ENCODE data around the gene NOP16.

The NOP16 gene

GRCh38 chr5:176361437-176362232, 26.8 kb downstream of the NOP16 start, which contains the start of gene KIAA1191:
KIAA1191 (minus strand) TSS chr5:176361764; CDS start chr5:176359508, 2,256 bp downstream.
- POLR2A ChIA-PET, result interaction anchor here (0.6 to 3.7 kb wide), 8 partner anchors 8 to 195 kb away, joined by 3 to 22 read pairs (median 4); partner anchors contain the start of genes CLTB, HIGD2A and NOP16
- CTCF ChIA-PET, result interaction anchor here (1.7 kb wide), 1 partner anchor 176 kb away, joined by 4 read pairs; no protein-coding TSS in a partner anchor
- TF ChIP-seq TARDBP (IDR thresholded peaks at IDR 0.05) (peak; percentile 71; the same call in 1 of the 2 replicates), ARNT (IDR thresholded peaks at IDR 0.05) (no peak), HDGF (IDR thresholded peaks at IDR 0.05; ENCODE audit: borderline replicate concordance) (no peak), ELF4 (IDR thresholded peaks at IDR 0.05) (peak; percentile 62), ZNF384 (IDR thresholded peaks at IDR 0.05) (no peak), L3MBTL2 (conservative IDR thresholded peaks at IDR 0.05) (0 out of 2 replicates have a peak, but pooled peaks have one; percentile 38), SUZ12 (IDR thresholded peaks at IDR 0.05) (no peak), NFRKB (IDR thresholded peaks at IDR 0.05) (no peak)
- TF ChIP-seq, protein P1, sequence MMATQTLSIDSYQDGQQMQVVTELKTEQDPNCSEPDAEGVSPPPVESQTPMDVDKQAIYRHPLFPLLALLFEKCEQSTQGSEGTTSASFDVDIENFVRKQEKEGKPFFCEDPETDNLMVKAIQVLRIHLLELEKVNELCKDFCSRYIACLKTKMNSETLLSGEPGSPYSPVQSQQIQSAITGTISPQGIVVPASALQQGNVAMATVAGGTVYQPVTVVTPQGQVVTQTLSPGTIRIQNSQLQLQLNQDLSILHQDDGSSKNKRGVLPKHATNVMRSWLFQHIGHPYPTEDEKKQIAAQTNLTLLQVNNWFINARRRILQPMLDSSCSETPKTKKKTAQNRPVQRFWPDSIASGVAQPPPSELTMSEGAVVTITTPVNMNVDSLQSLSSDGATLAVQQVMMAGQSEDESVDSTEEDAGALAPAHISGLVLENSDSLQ (IDR thresholded peaks at IDR 0.05), result no peak
- DNase-seq (ENCODE audit: extremely low spot score), result peak; percentile 95

DNA sequence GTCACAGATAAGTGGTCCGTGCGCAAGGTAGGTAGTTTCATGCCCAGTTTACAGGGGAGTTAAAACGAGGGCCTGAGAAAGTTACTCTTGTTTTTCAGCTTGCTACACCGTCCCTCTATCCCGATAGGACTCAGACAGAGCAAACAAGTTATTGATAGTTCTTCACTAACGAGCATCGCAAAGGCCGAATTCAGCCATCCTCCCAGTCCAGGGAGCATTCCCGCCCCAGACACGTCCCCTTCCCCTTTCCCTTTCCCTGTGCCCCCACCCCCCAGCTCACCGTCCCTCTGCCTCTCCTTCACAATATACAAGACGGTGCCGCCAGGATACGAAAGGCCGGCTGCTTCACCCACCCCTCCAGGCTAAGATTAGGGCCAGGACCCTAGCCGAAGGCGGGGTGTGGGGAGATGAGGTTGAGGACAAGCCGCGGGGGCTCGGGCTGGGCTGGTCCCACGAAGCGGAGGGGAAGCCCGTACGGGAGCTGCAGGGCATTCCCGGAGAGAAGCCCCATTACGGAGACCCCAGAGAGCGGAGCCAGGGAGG, 27.4 kb downstream of the NOP16 start:
- DNase-seq (ENCODE audit: extremely low spot score), result peak; percentile 44
- ChIA-PET POLR2A (interaction anchor here (0.7 to 3.7 kb wide), 8 partner anchors 8 to 183 kb away, joined by 3 to 22 read pairs (median 6); partner anchors contain the start of genes CLTB, HIGD2A and NOP16), CTCF (interaction anchor here (1.7 kb wide), 1 partner anchor 177 kb away, joined by 4 read pairs; no protein-coding TSS in a partner anchor)
- no peak for TF ChIP-seq FOXA1 (IDR thresholded peaks at IDR 0.05)
- no peak for TF ChIP-seq ELF4 (IDR thresholded peaks at IDR 0.05)
- no peak for TF ChIP-seq LEF1 (IDR thresholded peaks at IDR 0.05; ENCODE audit: borderline replicate concordance)
- TF ChIP-seq TARDBP (IDR thresholded peaks at IDR 0.05), result no peak
- no peak for TF ChIP-seq NFRKB (IDR thresholded peaks at IDR 0.05)
- TF ChIP-seq CTBP1 (IDR thresholded peaks at IDR 0.05; ENCODE audit: borderline replicate concordance), result no peak
- TF ChIP-seq BHLHE40 (IDR thresholded peaks at IDR 0.05; ENCODE audit: borderline replicate concordance), result no peak
- no peak for TF ChIP-seq FOXK2 (IDR thresholded peaks at IDR 0.05)
- TF ChIP-seq SP1 (IDR thresholded peaks at IDR 0.05), result no peak
- no peak for TF ChIP-seq ZNF384 (IDR thresholded peaks at IDR 0.05)
- no peak for TF ChIP-seq HDGF (IDR thresholded peaks at IDR 0.05; ENCODE audit: borderline replicate concordance)
- TF ChIP-seq, protein P1 (IDR thresholded peaks at IDR 0.05), result no peak
- no peak for TF ChIP-seq ARNT (IDR thresholded peaks at IDR 0.05)
- no peak for TF ChIP-seq FOXM1 (IDR thresholded peaks at IDR 0.05; ENCODE audit: borderline replicate concordance)
- no peak for TF ChIP-seq L3MBTL2 (conservative IDR thresholded peaks at IDR 0.05)
- TF ChIP-seq SUZ12 (IDR thresholded peaks at IDR 0.05), result no peak

DNA sequence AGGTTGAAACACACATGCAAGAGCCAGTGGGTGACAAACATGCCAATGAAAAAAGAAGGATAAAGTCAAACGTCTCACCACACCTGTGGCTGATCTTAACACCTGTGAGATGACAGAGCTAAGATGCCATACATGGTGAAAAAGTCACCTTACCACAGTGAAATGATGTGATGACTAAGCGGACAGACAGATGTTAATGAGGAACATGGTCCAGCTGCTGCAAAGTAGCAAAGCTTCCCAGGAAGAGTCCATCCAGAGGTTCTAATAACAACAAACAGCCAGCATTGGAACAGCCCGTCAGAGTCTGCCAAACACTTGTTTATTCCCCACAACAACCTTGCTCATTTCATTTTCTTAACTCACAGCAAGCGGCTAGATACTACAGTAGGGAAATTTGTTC, 28.7 kb downstream of the NOP16 start:
- DNase-seq (ENCODE audit: extremely low spot score), result no peak
- ChIA-PET CTCF (no interaction called here), POLR2A (interaction anchor here (1.3 to 3.7 kb wide), 3 partner anchors 9 to 29 kb away, joined by 3 to 22 read pairs (median 7); partner anchors contain the start of genes HIGD2A and NOP16)
- TF ChIP-seq FOXA1 (IDR thresholded peaks at IDR 0.05), result no peak
- no peak for TF ChIP-seq ARNT (IDR thresholded peaks at IDR 0.05)
- no peak for TF ChIP-seq ZNF384 (IDR thresholded peaks at IDR 0.05)
- no peak for TF ChIP-seq SUZ12 (IDR thresholded peaks at IDR 0.05)
- no peak for TF ChIP-seq SP1 (IDR thresholded peaks at IDR 0.05)
- TF ChIP-seq HDGF (IDR thresholded peaks at IDR 0.05; ENCODE audit: borderline replicate concordance), result no peak
- TF ChIP-seq CTBP1 (IDR thresholded peaks at IDR 0.05; ENCODE audit: borderline replicate concordance), result no peak
- TF ChIP-seq, protein P1 (IDR thresholded peaks at IDR 0.05), result no peak
- no peak for TF ChIP-seq TARDBP (IDR thresholded peaks at IDR 0.05)
- no peak for TF ChIP-seq FOXM1 (IDR thresholded peaks at IDR 0.05; ENCODE audit: borderline replicate concordance)
- no peak for TF ChIP-seq FOXK2 (IDR thresholded peaks at IDR 0.05)
- no peak for TF ChIP-seq BHLHE40 (IDR thresholded peaks at IDR 0.05; ENCODE audit: borderline replicate concordance)
- no peak for TF ChIP-seq ELF4 (IDR thresholded peaks at IDR 0.05)
- no peak for TF ChIP-seq L3MBTL2 (conservative IDR thresholded peaks at IDR 0.05)
- no peak for TF ChIP-seq LEF1 (IDR thresholded peaks at IDR 0.05; ENCODE audit: borderline replicate concordance)
- no peak for TF ChIP-seq NFRKB (IDR thresholded peaks at IDR 0.05)

- no peak for TF ChIP-seq HDGF (IDR thresholded peaks at IDR 0.05; ENCODE audit: borderline replicate concordance)
- TF ChIP-seq FOXM1 (IDR thresholded peaks at IDR 0.05; ENCODE audit: borderline replicate concordance), result no peak
- no peak for TF ChIP-seq ELF4 (IDR thresholded peaks at IDR 0.05)
- no peak for TF ChIP-seq CTBP1 (IDR thresholded peaks at IDR 0.05; ENCODE audit: borderline replicate concordance)
- no peak for TF ChIP-seq TARDBP (IDR thresholded peaks at IDR 0.05)
- no peak for TF ChIP-seq ARNT (IDR thresholded peaks at IDR 0.05)
- TF ChIP-seq FOXA1 (IDR thresholded peaks at IDR 0.05), result no peak
- no peak for TF ChIP-seq ZNF384 (IDR thresholded peaks at IDR 0.05)
- TF ChIP-seq SUZ12 (IDR thresholded peaks at IDR 0.05), result no peak
- TF ChIP-seq, protein P1 (IDR thresholded peaks at IDR 0.05), result no peak
- no peak for TF ChIP-seq L3MBTL2 (conservative IDR thresholded peaks at IDR 0.05)
- no peak for TF ChIP-seq LEF1 (IDR thresholded peaks at IDR 0.05; ENCODE audit: borderline replicate concordance)
- no peak for TF ChIP-seq FOXK2 (IDR thresholded peaks at IDR 0.05)
- TF ChIP-seq SP1 (IDR thresholded peaks at IDR 0.05), result no peak
- no peak for TF ChIP-seq NFRKB (IDR thresholded peaks at IDR 0.05)
- no peak for TF ChIP-seq BHLHE40 (IDR thresholded peaks at IDR 0.05; ENCODE audit: borderline replicate concordance)
- no peak for DNase-seq (ENCODE audit: extremely low spot score)
- CTCF ChIA-PET, result no interaction called here
- POLR2A ChIA-PET, result no interaction called here
Measured at GRCh38 chr5:176356179-176356566, 32.2 kb downstream of the NOP16 start.

All from HEK293T (cell line).